NCI-H2107 treated with DMSO at 0.1 percent for 48 hours (cell line): ENCODE results near the gene JAZF1.
A peak's percentile ranks its signal among the peaks of the same experiment; 100 is the strongest.

Experiments
- DNase-seq: peaks from one replicate; lab custom pipeline; 2025; ENCODE audit not compliant: unreplicated experiment; lab: John Stamatoyannopoulos, UW

JAZF1 gene

DNA sequence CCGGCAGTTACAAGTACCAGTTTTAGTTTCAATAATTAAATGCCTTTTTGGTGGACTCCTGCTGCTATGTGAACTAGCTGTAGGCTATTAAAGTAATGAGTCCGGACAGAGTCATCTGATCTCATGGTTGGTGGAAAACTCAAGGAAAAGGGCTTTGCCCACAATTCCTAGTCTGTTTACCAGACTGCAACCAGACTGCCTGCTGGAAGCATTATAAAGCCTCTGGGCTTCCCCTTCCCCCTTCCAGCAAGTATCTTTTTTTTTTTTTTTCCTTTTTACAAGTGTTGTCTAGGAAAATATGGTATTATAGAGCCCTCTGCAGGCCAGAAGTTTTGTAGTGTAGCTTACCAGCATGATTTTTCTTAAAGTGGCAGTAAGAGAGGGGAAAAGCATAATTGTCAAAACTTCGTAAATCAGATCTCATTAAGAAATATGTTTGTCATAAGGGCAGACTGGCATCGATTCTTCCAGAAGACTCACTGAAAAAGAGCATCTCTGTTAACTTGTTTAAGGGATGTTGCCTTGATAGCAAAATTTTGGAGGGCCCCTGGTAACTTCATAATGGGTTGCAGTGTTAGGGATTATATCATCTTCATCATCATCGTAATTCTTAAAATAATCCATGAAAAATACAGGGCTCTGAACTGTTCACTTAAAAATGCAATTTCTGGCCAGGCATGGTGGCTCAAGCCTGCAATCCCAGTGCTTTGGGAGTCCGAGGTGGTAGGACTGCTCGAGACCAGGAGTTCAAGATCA, 259.3 kb downstream of the JAZF1 start:
- DNase-seq = peak; percentile 91

DNA sequence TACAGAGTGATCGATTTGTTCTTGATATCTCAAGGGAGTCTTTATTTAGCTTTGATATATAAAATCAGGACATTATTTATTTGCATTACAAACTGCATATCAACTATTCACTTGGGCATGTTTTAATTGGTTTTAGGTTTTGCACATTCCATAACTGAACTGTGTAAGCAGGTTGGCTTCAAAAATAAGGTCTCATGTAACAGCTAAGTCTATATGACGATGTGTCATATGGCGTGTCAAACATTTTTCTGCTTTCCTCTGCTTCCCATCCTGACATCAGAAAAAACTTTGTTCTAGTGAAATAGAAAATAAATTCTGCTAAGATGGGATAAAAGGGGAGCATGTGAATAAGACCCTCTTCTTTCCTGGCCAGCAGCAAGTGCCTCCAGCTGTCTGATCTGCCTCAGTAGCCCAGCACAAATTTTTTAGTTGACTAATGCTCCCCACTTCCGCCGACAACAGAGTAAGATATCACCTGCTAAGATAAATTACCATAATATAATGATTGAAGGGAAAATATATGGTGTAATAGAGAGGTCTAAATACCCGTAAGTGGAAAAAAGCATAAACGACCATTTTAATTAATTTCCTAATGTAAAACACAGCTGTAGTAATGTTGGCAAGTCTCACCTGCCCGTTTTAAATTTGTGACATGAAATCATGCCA, 260.2 kb downstream of the JAZF1 start:
- no peak for DNase-seq

DNA sequence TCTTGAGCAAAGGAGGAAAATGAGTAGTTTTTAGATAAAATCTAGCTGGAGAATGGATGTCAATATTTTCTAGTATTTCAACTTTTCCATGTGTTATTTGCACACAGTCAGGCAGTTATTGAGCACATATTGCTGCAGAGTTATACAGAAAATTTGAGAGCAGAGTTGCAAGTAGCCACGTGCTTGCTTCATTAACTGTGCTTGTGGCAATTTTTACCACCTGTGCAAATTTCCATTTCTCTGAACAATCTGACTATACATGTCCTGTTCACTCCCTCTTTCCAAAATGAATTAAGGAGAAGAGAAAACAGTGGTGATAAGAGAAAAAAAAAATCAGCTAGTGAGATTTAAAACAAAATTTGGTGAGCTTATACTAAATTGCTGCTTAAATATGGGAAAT, 262.1 kb downstream of the JAZF1 start:
- no peak for DNase-seq

DNA sequence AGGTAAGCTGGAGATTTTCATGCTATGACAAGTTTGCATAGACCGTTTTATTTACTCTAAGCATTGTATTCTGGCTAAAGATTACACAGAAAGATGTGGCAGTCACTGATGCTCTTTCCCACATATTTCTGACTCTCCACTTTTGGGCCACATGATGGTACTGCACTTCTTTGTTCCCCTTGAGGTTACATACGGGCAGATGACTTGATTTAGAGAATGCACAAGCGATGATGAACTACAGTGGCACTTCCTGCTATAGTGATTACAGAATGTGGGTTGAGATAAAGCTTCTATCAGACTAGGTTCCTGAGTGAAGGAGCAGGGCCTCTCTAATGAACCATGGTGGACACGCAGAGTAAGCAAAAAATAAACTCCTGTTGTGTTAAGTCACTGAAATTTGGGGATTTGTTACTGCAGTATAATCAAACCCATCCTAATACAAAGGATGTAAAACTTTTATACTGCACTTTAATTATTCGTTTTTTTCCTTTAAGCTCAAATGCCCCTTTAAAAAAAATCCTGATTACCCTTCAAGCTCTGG, 262.8 kb downstream of the JAZF1 start:
- DNase-seq = no peak

DNA sequence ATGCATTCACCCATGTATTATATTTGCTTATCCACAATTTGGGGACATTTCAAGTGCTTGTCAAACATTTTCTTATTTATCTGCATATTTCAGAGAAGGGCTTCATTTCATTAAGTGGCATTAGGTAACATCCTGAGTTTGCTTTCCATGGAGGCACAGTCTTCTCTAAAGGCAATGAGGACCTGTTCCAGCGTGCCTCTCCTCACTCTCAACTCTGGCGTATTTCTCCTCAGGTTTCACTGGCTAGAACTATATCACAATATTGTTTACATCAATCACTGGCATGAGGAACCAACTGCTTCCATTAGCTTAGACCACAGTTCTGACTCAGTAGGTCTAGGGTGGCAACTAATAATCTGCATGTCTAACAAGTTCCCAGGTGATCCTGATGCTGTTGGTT, 263.5 kb downstream of the JAZF1 start:
- peak; percentile 82 for DNase-seq

DNA sequence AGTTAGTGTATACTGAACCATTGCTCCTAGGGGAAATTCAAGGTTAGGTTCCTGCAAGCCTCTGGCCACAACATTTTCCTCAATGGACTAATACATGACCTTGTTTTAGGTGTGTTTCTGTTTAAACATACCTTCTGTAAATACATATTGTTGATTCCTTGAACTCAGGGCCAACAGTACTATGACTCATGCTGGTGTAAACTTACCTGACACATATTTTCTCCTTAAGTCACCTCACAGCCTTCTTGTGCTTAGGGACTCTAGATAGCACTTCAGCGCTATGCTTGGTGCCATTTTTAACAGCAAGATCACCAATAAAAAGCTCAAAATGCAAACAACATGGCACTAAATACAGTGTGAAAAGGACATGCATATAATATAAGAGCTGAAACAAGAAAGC, 264.2 kb downstream of the JAZF1 start:
- no peak for DNase-seq

DNA sequence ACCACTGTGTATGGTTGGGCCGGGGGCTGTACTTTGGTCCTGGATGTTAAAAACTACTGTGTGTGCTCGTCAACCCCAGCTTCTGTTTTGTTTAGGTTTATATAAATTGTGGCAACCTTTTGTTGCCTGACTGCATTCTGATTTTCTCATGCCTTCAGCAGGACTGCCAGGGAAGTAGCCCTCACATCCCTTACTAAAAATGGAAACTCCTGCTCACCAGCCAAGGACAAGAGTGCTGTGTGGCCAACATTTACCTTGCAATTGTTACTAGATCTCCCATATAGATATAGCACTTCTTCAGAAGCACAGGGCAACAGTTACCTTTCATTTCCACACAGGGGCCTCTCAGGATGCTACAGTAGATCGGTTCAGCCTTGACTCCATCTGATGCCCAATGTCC, 266.2 kb downstream of the JAZF1 start:
- no peak for DNase-seq

DNA sequence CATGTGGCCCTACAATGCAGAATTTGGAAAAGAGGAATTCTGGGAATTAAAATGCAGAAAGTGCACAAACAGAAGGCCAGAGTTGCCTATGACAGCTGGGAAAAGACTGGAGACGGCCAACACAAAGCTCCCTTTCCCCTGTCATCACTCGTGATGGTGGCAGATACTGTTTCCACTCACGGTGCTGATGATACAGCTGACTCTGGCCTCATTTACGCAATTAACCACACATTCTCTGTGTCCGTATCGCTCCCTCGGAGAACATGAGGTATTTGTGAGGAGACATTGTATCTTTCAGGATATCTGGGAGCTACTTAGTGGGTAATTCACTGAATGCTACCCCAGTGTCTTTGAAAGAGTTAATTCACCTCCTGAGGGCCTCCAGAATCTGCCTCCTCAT, 267.8 kb downstream of the JAZF1 start:
- no peak for DNase-seq

DNA sequence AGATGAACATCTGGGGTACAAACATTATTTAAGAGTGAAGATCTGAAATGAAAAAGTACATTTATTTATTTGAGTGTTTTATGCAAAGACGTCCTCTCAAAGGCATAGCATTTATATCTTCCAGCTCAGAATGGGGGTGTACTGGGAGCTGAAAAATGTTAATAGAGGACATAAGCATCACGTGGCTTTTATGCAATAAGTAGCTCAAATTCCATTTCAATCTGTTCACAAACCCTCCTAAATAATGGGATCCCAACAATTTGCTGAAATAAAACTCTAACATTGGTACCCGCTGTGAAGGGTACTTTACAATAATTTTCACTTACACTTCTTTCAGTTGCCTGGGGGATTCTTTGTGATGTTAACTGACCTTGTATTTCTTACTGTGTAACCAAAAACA, 268.7 kb downstream of the JAZF1 start:
- DNase-seq = no peak

DNA sequence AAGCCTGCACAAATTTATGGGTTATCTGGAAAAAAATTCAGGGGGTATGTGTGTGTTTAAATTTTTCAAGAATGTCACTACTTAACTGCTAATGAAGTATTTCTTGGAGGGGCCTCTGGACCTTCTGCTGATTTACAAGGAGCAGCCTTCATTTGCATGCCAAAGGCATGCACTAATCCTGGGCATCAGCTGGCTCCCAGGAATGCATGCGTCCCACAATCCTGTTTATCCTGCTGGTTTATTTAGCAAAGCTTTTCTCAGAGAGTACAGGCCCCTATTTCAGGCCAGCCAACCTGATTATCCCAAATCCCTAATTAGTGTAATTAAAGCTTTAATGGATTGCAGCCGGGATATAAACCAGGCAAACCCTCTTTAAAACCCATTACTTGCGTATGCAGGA, 270.3 kb downstream of the JAZF1 start:
- no peak for DNase-seq

DNA sequence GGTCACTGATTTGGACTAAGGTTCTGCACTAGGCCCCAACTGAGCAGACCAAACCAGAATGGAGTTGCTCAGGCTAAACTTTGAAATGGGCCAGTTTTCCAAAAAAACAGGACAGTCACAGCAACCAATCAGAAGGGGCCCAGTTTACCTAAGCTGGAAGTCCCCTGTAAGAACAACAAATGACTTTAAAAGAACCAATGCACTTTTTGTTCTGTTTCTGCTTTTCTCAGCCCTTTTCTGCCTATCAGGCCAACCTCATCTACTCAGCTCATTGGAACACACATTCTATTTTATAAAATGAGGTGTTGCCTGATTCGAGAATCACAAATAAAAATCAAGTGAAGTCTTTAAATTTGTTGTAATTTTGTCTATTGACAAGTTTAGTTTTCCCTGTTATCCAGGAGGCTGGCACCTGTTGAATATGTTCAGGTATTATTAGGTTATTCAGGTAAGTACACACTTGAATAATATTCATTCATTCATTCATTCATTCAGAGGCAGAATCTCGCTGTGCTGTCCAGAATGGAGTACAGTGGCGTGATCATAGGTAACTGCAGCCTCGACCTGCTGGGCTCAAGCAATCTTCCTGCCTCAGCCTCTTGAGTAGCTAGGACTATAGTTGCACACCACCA, 271.9 kb downstream of the JAZF1 start:
- no peak for DNase-seq

DNA sequence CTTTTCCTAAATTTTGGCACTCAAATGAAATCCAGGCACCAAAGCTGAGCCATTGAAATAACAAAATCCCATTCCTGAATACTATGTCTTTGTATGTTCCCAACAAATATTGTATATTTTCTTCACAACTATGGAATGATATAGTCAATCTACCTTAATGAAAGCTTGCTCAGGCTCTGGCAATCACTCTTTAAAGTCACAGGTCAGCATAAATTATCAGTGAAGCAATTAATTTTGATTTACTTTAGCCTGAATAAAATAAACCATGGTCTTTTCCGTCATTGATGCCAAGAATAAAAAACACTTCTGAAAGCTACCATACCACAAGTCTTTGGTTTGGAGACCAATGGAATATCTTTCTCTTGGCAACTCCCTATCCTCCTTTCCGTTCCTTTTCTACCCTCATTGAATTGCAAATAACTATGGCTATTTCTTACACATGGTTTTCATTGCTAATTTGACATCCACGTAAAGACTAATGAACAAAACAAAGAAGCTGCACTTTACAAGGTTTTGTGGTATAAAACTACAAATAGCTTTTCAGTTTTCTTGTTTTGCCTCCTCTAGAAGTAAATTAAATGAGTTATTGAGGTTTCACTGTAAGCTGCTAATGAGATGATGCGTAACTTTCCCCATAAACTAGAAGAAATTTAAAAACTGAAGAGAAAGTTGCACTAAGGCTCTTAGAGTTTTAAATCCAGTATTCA, 274.1 kb downstream of the JAZF1 start:
- no peak for DNase-seq

DNA sequence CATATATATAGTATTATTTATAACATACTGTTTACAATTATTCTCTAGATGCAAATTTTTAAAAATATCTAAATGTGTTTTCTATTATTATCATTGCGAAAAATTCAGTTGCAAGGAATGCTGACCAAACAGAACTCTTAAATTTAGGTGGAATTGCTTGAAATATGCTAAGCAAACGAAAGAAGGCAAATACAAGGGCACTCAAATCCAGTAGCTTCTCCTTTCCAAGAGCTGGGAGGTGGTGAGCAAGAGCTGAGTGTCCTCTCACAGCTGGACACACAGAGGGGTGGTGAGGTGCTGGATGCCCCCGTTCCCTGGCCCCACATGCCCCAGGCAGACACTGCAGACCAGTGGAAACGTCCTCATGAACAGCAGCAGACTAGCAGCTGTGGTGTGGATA, 274.6 kb downstream of the JAZF1 start:
- DNase-seq = no peak

DNA sequence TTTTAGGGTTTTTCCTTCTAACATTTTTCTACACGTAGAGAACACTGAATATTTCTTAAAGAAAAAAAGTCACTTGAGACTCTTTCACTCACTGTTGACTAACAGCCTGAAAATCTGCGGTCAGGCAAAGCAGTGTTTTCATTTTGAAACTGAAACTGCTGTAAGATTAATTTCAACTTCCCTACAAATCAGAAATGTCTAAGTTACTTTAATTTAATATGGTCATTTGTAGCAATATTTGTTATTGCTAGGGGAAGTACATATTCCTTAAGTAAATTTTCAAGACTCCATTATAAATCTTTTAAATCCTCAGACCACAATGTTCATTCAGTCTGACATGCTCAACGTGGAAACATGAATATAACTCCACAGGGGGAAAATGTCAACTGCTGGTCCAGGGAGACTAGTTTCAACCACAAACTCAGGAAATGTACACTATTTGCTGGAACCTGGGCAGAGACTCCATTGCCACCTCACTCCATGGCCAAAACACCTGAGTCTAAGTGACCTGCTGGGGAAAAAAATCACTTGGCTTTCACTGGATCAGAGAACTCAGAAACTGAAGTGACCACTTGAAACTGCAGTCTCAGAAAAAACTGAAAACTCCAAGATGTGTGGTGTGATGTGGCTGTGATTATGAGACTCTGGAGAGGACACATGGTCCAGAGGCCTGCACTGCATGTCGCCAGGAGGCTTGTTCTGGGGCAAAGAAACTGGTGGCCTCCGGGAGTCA, 279.4 kb downstream of the JAZF1 start:
- peak; percentile 74 for DNase-seq

DNA sequence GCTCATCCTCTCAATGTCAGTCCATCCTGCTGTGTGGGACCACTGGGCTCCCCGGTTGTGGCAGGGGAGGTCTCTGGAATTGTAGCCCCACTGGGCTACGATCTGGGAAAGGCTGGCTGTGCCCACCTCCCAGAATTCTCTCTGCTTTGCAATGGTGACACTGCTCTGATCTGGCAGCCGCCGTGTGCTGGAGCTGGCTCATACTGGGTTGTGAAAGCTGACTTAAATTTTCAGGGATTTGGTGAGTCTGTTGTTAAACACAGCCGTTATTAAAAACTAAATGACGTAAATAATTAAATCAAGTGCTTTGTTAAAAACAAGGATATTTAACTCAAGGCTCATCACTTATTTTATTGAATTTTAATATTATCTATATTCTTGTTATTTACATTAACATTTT, 280.6 kb downstream of the JAZF1 start:
- DNase-seq = no peak

DNA sequence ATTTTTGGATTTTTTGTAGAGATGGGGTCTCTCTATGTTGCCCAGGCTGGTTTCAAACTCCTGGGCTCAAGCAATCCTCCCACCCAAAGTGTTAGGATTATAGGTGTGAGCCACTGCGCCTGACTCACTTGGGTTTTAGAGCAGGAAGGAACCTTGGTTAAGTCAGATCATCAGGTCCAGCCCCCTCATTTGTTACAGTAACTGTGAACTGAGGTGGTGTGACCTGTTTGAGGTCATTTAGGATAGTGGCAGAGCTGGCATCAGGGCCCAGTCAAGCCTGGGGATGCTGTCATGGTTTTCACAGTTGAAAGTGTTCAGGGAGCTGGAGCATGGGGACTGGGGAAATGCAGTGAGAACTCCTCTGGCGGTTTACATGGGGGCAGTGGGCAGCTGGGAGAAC, 281.0 kb downstream of the JAZF1 start:
- DNase-seq = no peak

DNA sequence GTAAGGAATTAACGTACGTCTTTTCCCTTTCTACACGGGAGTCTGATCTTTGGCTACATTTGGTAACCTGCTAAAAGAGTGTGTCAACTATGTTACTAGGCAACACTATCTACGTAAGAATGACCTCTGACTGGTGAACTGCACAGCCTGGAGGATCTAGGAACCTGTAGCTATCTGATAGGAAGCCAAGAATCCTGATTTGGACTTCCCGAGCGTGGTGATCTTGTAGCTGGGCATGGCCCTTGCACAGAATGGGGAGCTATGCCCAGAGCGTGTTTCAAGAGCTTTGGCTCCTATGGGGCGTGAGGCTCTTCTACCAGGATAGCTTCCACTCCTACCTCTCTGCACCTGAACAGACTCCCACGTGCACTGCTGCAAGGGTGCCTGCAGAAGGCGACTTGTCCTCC, 283.2 kb downstream of the JAZF1 start:
- DNase-seq = no peak

DNA sequence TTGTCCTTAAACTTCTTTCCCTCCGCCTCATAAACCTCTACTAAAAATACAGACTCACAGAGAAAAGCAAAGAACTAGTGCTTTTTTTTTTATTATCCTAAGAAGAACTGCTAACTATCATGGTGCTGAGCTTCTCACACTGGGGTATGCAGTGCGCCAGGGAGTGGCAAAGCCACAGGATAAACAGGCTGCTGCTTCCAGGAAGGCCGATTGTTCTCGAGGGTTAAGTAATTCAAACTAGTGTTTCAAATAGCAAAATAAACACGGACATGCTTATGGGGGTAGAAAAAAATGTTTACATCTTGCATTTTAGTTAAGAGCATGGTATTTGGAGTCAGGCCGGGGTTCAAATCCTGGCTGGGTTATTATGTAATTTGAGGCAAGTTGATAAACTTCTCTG, 283.6 kb downstream of the JAZF1 start:
- no peak for DNase-seq

DNA sequence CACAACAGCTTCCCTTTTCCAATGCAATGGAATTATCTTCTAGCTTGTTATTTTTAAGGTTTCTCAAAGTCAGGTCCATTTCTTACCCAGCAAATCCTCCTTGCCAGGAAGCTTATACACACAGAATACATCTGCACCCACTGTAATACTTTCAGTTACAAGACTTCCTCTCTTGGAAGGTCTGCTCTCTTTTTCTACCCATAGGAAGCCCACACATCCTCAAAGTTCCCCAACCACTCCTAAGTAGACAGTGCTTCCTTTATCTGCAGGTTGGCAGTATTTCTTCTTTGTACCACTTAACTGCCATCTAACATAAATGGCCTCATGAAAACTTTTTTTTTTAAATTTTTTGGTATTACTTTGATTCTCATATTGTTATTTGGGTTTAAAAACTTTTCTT, 285.0 kb downstream of the JAZF1 start:
- DNase-seq = no peak

DNA sequence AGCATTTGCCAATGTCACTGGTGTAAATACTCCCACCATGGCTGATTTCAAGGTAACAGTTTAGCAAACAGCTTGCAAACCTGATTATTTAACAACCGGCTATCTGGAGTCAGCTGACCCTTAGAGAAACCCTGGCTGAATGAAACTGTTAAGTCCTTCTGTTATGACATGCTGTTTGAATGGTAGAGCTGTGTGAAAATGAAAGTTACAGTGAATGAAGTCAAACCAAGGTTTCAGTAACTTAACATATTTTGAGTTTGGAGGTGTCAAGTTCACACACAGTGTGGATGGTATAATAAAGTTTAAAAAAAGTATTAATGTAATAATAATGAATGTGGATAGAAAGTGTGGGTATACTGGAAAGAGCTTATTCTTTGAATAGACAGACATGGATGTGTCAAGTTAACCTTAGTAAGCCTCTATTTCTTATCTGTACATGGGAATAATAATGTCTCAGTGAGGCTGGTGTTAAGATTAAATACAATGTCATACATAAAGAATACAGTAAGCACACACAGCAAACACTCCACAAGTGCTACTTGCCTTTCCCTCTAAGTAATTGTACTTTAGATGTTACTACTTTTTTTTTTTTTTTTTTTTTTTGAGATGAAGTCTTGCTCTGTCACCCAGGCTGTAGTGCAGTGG, 290.3 kb downstream of the JAZF1 start:
- no peak for DNase-seq
